ENCODE measurements around the gene YWHAB.
A peak's percentile ranks its signal among the peaks of the same experiment; 100 is the strongest.

YWHAB gene

GRCh38 chr20:44897133-44897532, 11.6 kb downstream of the YWHAB start:
- Histone ChIP-seq H3K27ac (ENCODE audit: low read depth, low read length) (no peak overlapping the region), H3K9me3 (ENCODE audit: control insufficient read depth, insufficient read depth, low read depth, low read length) (no peaks in the 10 kb centered on the region), H3K4me3 (ENCODE audit: low read depth, low read length) (no peak overlapping the region), H3K27me3 (ENCODE audit: control insufficient read depth, insufficient read depth, low read length) (no peaks in the 10 kb centered on the region), H3K36me3 (ENCODE audit: control insufficient read depth, insufficient read depth, low read length) (peaks cover 28% of the 10 kb centered on the region), H3K4me1 (ENCODE audit: control insufficient read depth, insufficient read depth, low read length) (no peaks in the 10 kb centered on the region), H3K9ac (ENCODE audit: low read length) (no peak overlapping the region)

- Histone ChIP-seq H3K9me3 (ENCODE audit: control insufficient read depth, insufficient read depth, low read depth, low read length) (no peaks in the 10 kb centered on the region), H3K9ac (ENCODE audit: low read length) (no peak overlapping the region), H3K27me3 (ENCODE audit: control insufficient read depth, insufficient read depth, low read length) (no peaks in the 10 kb centered on the region), H3K36me3 (ENCODE audit: control insufficient read depth, insufficient read depth, low read length) (peaks cover 60% of the 10 kb centered on the region), H3K4me1 (ENCODE audit: control insufficient read depth, insufficient read depth, low read length) (no peaks in the 10 kb centered on the region), H3K27ac (ENCODE audit: low read depth, low read length) (no peak overlapping the region), H3K4me3 (ENCODE audit: low read depth, low read length) (no peak overlapping the region)
Observed at GRCh38 chr20:44900231-44900854, 14.8 kb downstream of the YWHAB start.

GRCh38 chr20:44901974-44902373, 16.5 kb downstream of the YWHAB start:
- Histone ChIP-seq H3K36me3 (ENCODE audit: control insufficient read depth, insufficient read depth, low read length) (peaks cover 76% of the 10 kb centered on the region), H3K4me3 (ENCODE audit: low read depth, low read length) (no peak overlapping the region), H3K27me3 (ENCODE audit: control insufficient read depth, insufficient read depth, low read length) (no peaks in the 10 kb centered on the region), H3K9me3 (ENCODE audit: control insufficient read depth, insufficient read depth, low read depth, low read length) (no peaks in the 10 kb centered on the region), H3K4me1 (ENCODE audit: control insufficient read depth, insufficient read depth, low read length) (no peaks in the 10 kb centered on the region), H3K9ac (ENCODE audit: low read length) (no peak overlapping the region), H3K27ac (ENCODE audit: low read depth, low read length) (no peak overlapping the region)

- no peak overlapping the region for H3K27ac ChIP-seq (ENCODE audit: low read depth, low read length)
- H3K9me3 ChIP-seq (ENCODE audit: control insufficient read depth, insufficient read depth, low read depth, low read length) = no peaks in the 10 kb centered on the region
- H3K36me3 ChIP-seq (ENCODE audit: control insufficient read depth, insufficient read depth, low read length) = peaks cover 81% of the 10 kb centered on the region
- 0 out of 2 replicates have a peak, but pooled peaks cover 6% of the 10 kb centered on the region for H3K4me1 ChIP-seq (ENCODE audit: control insufficient read depth, insufficient read depth, low read length)
- H3K4me3 ChIP-seq (ENCODE audit: low read depth, low read length) = no peak overlapping the region
- H3K9ac ChIP-seq (ENCODE audit: low read length) = no peak overlapping the region
- H3K27me3 ChIP-seq (ENCODE audit: control insufficient read depth, insufficient read depth, low read length) = no peaks in the 10 kb centered on the region
Observed at GRCh38 chr20:44904377-44904776, 18.9 kb downstream of the YWHAB start.

GRCh38 chr20:44908987-44909871, 23.7 kb downstream of the YWHAB start:
- peak overlapping the region; percentile 58 for H3K9ac ChIP-seq (ENCODE audit: low read length)
- no peaks in the 10 kb centered on the region for H3K27me3 ChIP-seq (ENCODE audit: control insufficient read depth, insufficient read depth, low read length)
- no peak overlapping the region for H3K27ac ChIP-seq (ENCODE audit: low read depth, low read length)
- H3K4me1 ChIP-seq (ENCODE audit: control insufficient read depth, insufficient read depth, low read length) = peaks cover 14% of the 10 kb centered on the region
- no peaks in the 10 kb centered on the region for H3K9me3 ChIP-seq (ENCODE audit: control insufficient read depth, insufficient read depth, low read depth, low read length)
- peaks cover 58% of the 10 kb centered on the region for H3K36me3 ChIP-seq (ENCODE audit: control insufficient read depth, insufficient read depth, low read length)
- H3K4me3 ChIP-seq (ENCODE audit: low read depth, low read length) = peak overlapping the region; percentile 84

GRCh38 chr20:44909872-44910689, 24.6 kb downstream of the YWHAB start, which contains the start of gene PABPC1L:
TSS of gene PABPC1L (plus strand) at chr20:44910060. CDS start at chr20:44910144, 84 bp downstream.
- Histone ChIP-seq H3K4me1 (ENCODE audit: control insufficient read depth, insufficient read depth, low read length) (peaks cover 14% of the 10 kb centered on the region), H3K27ac (ENCODE audit: low read depth, low read length) (peak within 1 kb of the TSS; percentile 59; the same call in 1 of the 2 replicates), H3K4me3 (ENCODE audit: low read depth, low read length) (peak within 1 kb of the TSS; percentile 84), H3K9ac (ENCODE audit: low read length) (peak within 1 kb of the TSS; percentile 76), H3K9me3 (ENCODE audit: control insufficient read depth, insufficient read depth, low read depth, low read length) (no peaks in the 10 kb centered on the region), H3K27me3 (ENCODE audit: control insufficient read depth, insufficient read depth, low read length) (no peaks in the 10 kb centered on the region), H3K36me3 (ENCODE audit: control insufficient read depth, insufficient read depth, low read length) (peaks cover 58% of the 10 kb centered on the region)

GRCh38 chr20:44910690-44911262, 25.3 kb downstream of the YWHAB start:
- Histone ChIP-seq H3K9ac (ENCODE audit: low read length) (peak overlapping the region; percentile 76), H3K27ac (ENCODE audit: low read depth, low read length) (no peak overlapping the region; the same call in 1 of the 2 replicates), H3K27me3 (ENCODE audit: control insufficient read depth, insufficient read depth, low read length) (no peaks in the 10 kb centered on the region), H3K4me3 (ENCODE audit: low read depth, low read length) (peak overlapping the region; percentile 84), H3K36me3 (ENCODE audit: control insufficient read depth, insufficient read depth, low read length) (peaks cover 55% of the 10 kb centered on the region), H3K4me1 (ENCODE audit: control insufficient read depth, insufficient read depth, low read length) (peaks cover 14% of the 10 kb centered on the region), H3K9me3 (ENCODE audit: control insufficient read depth, insufficient read depth, low read depth, low read length) (no peaks in the 10 kb centered on the region)

- H3K27ac ChIP-seq (ENCODE audit: low read depth, low read length) = no peak overlapping the region
- no peaks in the 10 kb centered on the region for H3K27me3 ChIP-seq (ENCODE audit: control insufficient read depth, insufficient read depth, low read length)
- peak overlapping the region; percentile 58 for H3K9ac ChIP-seq (ENCODE audit: low read length)
- peaks cover 14% of the 10 kb centered on the region for H3K4me1 ChIP-seq (ENCODE audit: control insufficient read depth, insufficient read depth, low read length)
- H3K36me3 ChIP-seq (ENCODE audit: control insufficient read depth, insufficient read depth, low read length) = peaks cover 54% of the 10 kb centered on the region
- no peaks in the 10 kb centered on the region for H3K9me3 ChIP-seq (ENCODE audit: control insufficient read depth, insufficient read depth, low read depth, low read length)
- peak overlapping the region; percentile 39 for H3K4me3 ChIP-seq (ENCODE audit: low read depth, low read length)
Observed at GRCh38 chr20:44911264-44911921, 25.9 kb downstream of the YWHAB start.

- no peaks in the 10 kb centered on the region for H3K9me3 ChIP-seq (ENCODE audit: control insufficient read depth, insufficient read depth, low read depth, low read length)
- H3K9ac ChIP-seq (ENCODE audit: low read length) = no peak overlapping the region
- peaks cover 54% of the 10 kb centered on the region for H3K36me3 ChIP-seq (ENCODE audit: control insufficient read depth, insufficient read depth, low read length)
- H3K4me1 ChIP-seq (ENCODE audit: control insufficient read depth, insufficient read depth, low read length) = peaks cover 14% of the 10 kb centered on the region
- no peaks in the 10 kb centered on the region for H3K27me3 ChIP-seq (ENCODE audit: control insufficient read depth, insufficient read depth, low read length)
- no peak overlapping the region for H3K27ac ChIP-seq (ENCODE audit: low read depth, low read length)
- no peak overlapping the region for H3K4me3 ChIP-seq (ENCODE audit: low read depth, low read length)
Observed at GRCh38 chr20:44912189-44912588, 26.7 kb downstream of the YWHAB start.

GRCh38 chr20:44914924-44915323, 29.4 kb downstream of the YWHAB start:
- H3K27me3 ChIP-seq (ENCODE audit: control insufficient read depth, insufficient read depth, low read length) = no peaks in the 10 kb centered on the region
- H3K36me3 ChIP-seq (ENCODE audit: control insufficient read depth, insufficient read depth, low read length) = peaks cover 71% of the 10 kb centered on the region
- H3K4me1 ChIP-seq (ENCODE audit: control insufficient read depth, insufficient read depth, low read length) = peaks cover 6% of the 10 kb centered on the region
- H3K9ac ChIP-seq (ENCODE audit: low read length) = no peak overlapping the region
- no peak overlapping the region for H3K27ac ChIP-seq (ENCODE audit: low read depth, low read length)
- no peaks in the 10 kb centered on the region for H3K9me3 ChIP-seq (ENCODE audit: control insufficient read depth, insufficient read depth, low read depth, low read length)
- no peak overlapping the region for H3K4me3 ChIP-seq (ENCODE audit: low read depth, low read length)

All from HUES6 (cell line).